ENCODE results near the gene SH3GL3.

SH3GL3 gene, protein sequence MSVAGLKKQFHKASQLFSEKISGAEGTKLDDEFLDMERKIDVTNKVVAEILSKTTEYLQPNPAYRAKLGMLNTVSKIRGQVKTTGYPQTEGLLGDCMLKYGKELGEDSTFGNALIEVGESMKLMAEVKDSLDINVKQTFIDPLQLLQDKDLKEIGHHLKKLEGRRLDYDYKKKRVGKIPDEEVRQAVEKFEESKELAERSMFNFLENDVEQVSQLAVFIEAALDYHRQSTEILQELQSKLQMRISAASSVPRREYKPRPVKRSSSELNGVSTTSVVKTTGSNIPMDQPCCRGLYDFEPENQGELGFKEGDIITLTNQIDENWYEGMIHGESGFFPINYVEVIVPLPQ

GRCh38 chr15:83446904-83447709 is at the start of gene SH3GL3:
Gene SH3GL3 (plus strand): TSS chr15:83447341. CDS start chr15:83447534, 193 bp downstream.
- peak in 57 of 58 donors; percentile 56 to 96 (median 89) for DNase-seq

GRCh38 chr15:83398626-83399025 is 48.5 kb upstream of the SH3GL3 start:
- no peak for DNase-seq

GRCh38 chr15:83404121-83404520 is 43.0 kb upstream of the SH3GL3 start:
- peak in 8 of 58 donors; percentile 1 to 18 (median 4) for DNase-seq

DNA sequence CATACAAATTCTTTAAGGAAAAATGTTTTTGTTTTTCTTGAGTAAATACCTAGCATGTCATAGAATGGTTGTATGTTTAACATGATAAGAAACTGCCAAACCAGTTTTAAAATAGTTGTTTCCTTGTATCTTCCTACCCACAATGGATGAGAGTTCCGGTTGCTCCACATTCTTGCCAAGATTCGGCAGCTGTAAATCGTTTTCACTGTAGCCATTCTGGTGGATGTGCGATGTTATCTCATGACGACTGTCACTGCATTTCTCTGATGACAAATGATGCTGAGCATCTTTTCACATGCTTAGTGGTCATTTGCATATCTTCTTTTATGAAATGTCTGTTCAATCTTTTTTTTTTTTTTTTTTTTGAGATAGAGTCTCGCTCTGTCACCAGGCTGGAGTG is 36.6 kb upstream of the SH3GL3 start:
- DNase-seq, result no peak

DNA sequence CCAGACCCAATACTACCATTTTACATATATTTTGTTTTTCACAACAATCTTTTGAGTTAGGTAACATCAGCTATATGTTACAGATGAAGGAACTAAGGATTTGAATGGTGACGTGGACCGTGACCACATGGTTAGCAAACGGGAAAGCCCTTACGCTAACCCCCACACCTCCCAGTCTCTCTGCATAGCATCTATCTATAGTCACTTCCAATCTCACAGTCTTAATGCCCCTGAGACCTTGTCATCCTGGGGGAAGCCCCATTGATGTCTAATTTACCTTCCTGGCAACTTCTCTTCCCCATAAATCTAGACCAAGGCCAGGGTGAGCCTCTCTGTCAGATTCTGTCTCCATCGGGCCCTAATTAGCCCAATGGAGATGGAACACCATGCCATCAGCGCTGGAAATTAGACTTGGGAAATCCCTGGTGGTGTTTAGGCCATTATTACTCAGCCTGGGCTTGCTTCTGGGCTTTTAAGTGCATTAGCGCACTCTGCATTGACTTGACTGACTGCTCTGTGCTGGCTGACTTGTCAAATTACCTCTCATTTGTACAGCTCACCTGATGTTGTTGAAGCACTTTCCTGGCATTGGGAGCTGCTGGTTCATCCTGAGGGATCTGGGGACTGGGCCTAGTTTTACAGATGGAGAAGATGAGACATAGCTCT is 34.0 kb upstream of the SH3GL3 start:
- DNase-seq, result no peak

GRCh38 chr15:83422081-83422480 is 25.1 kb upstream of the SH3GL3 start:
- DNase-seq, result no peak

- DNase-seq, result no peak
These were observed 24.6 kb upstream of the SH3GL3 start for GRCh38 chr15:83422541-83422940.

- no peak for DNase-seq
These were observed 23.0 kb upstream of the SH3GL3 start for GRCh38 chr15:83424101-83424500.

DNA sequence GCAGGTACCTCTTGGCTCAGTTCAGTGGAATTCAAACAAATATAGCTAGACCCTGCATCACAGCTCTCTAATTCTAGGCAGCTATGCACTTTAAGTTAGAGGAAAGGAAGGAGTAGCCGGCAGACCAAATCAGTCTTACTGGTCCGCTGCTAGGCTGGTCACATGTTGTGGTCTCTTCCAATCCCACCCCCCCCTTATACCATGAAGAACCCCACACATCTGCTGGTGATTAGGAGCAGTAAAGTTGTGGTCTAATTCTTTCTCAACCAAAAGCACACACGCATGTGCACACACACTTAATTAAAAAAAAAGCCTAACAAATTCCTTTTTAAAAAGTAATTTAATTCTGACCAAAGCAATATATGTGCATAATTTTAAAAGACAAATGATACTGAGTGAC is 16.7 kb upstream of the SH3GL3 start:
- no peak for DNase-seq

DNA sequence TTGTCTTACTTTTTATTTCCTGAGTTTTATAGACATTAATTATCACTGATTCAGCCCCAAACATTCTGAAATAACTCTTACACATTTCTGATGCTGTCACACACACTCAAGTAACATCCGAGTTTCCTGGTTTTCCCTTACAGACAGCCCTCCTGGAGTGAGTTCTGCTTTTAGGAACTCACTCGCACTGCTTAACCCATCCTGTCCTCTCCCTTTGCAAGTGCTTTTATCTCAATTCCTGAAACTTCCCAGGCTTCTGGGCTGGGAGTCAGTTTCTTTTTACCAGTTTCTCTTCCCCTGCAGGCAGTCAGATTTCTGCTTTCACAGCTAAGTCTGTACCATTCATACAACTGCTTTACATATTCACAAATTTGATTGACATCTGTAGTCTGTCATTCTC is 15.6 kb upstream of the SH3GL3 start:
- no peak for DNase-seq

DNA sequence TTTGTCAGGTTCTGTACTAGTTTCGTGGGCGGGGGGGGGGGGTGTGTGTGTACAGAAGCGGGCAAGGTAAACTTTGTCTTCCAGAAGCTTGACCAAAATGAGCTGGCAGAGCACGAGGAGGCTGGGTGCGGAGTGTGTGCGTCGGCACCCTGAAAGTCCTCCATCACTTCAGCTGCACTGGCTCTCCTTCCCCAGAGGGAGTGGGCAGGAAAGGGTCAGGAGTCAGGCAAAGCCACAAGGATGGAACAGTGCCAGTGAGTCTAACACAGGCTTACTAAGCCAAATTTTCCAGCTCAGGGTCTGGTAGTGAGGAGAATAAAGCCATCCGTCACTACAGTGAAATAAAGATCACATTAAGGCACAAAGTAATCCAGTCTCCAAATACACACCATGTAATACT is 11.9 kb upstream of the SH3GL3 start:
- DNase-seq, result no peak

- no peak for DNase-seq
These were observed 11.4 kb upstream of the SH3GL3 start for GRCh38 chr15:83435782-83436181.

GRCh38 chr15:83436513-83437158 is 10.5 kb upstream of the SH3GL3 start:
- peak in 4 of 58 donors; percentile 7 to 28 (median 17) for DNase-seq

DNA sequence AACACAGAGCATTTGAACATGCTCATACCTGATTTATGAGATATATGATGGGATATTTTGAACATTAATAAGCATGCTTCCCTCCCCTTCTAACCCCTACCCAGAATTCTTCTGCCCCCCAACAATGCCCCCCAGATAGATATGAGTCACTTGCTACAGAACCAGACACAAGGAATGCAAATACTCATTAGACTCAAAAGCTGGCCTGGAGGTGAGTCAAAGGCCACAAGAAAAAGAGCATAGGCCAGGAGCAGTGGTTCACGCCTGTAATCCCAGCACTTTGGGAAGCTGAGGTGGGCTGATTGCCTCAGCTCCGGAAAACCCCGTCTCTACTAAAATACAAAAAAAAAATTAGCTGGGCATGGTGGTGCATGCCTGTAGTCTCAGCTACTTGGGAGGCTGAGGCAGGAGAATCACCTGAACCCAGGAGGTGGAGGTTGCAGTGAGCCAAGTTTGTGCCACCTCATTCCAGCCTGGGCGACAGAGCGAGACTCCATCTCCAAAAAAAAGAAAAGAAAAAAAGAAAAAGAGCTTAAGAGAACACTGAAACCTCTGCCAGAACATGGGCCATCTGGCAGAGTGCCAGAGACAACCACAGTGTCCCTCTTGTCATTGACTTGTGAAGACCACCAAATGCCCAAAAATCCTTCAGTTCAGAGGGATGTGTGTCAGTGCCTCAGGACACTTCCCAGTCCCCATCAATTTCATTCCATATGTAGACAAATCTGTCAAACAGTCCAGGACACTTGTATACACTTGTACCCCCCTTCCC is 3.9 kb upstream of the SH3GL3 start:
- DNase-seq, result peak in 1 of 58 donors; percentile 15

DNA sequence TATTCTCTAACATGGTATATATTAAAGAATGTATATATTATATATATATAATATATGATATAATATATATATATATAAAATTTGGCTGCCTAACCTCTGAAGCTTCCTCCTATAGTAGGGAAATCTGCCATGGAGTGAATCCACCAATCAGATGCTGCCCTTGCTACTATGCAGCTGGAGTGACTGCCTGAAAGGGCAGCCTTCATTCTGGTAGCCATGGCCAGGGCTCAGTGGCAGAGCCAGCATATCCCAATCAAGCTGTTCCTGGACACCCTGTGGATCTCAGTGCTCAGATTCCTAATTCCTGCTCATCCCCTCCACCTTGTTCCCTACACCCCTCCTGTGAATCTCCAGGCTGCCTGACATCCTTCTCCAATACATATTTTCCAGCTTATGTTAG is 2.2 kb upstream of the SH3GL3 start:
- peak in 13 of 58 donors; percentile 1 to 46 (median 22) for DNase-seq

- DNase-seq, result peak in 9 of 58 donors; percentile 4 to 38 (median 20)
These were observed 1.5 kb upstream of the SH3GL3 start for GRCh38 chr15:83445643-83446042.

GRCh38 chr15:83446417-83446816 is 724 bp upstream of the SH3GL3 start:
- DNase-seq, result no peak

- DNase-seq, result peak in 10 of 58 donors; percentile 4 to 55 (median 24)
These were observed 2.1 kb downstream of the SH3GL3 start for GRCh38 chr15:83449250-83449671.

GRCh38 chr15:83449937-83450506 is 2.9 kb downstream of the SH3GL3 start:
- no peak for DNase-seq

- DNase-seq, result no peak
These were observed 10.0 kb downstream of the SH3GL3 start for GRCh38 chr15:83457149-83457548.
